ENCODE measurements around the gene CCDC85B.

DNA sequence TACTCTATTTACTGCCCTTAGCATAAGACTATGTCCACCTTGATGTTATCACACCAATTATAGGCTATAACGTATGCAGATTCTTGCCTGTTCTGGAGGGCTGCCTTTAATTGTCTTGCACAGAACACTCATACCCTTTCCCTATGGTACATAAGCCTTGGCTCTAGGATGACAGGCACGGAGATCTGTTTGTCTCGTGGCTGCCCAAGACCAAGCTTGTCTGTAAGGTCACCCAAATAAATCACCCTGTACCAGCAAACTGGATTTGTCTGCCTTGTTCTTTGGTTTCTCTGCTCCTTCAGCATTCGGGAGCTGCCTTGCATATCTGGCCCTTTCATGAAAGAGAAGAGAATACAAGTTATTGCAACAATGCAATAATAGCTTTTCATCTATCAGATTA lies 47.3 kb downstream of the CCDC85B start:
- TF ChIP-seq, protein P1, sequence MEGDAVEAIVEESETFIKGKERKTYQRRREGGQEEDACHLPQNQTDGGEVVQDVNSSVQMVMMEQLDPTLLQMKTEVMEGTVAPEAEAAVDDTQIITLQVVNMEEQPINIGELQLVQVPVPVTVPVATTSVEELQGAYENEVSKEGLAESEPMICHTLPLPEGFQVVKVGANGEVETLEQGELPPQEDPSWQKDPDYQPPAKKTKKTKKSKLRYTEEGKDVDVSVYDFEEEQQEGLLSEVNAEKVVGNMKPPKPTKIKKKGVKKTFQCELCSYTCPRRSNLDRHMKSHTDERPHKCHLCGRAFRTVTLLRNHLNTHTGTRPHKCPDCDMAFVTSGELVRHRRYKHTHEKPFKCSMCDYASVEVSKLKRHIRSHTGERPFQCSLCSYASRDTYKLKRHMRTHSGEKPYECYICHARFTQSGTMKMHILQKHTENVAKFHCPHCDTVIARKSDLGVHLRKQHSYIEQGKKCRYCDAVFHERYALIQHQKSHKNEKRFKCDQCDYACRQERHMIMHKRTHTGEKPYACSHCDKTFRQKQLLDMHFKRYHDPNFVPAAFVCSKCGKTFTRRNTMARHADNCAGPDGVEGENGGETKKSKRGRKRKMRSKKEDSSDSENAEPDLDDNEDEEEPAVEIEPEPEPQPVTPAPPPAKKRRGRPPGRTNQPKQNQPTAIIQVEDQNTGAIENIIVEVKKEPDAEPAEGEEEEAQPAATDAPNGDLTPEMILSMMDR (IDR thresholded peaks at IDR 0.05) = no peak
- TF ChIP-seq EZH2 (IDR thresholded peaks at IDR 0.05) (no peak), EZH2phosphoT487 (IDR thresholded peaks at IDR 0.05) (no peak)

All from neural progenitor cell (in vitro differentiated cells).